SK-N-SH treated with all-trans-retinoic acid at 6 μM for 48 hours (cell line): ENCODE measurements around the gene INHBC.

Source experiments
- ATAC-seq: fragments of 200-7000 bp; cut with Tn5 transposase; 3 replicates; pipeline ENCODE4 v1.9.1; 2020; ENCODE audit warnings: mild to moderate bottlenecking, moderate library complexity
- ARNTL ChIP-seq: fragments of 450-650 bp; formaldehyde crosslinking; IDR thresholded peaks from 2 replicates; pipeline ENCODE4 v1.5.0; 2020; ENCODE audit warnings: low read depth, mild to moderate bottlenecking, moderate library complexity, borderline replicate concordance
- BACH2 ChIP-seq: fragments of 250-450 bp; sonication (Bioruptor Pico); IDR thresholded peaks from 2 replicates; pipeline ENCODE4 v1.9.0; 2021; ENCODE audit warnings: mild to moderate bottlenecking, borderline replicate concordance
- CSDC2 ChIP-seq: fragments of 250-450 bp; sonication (Bioruptor Pico); IDR thresholded peaks from 2 replicates; pipeline ENCODE4 v1.5.0; 2020; ENCODE audit warnings: mild to moderate bottlenecking, moderate library complexity
- ESRRG ChIP-seq: fragments of 250-450 bp; sonication (Bioruptor Pico); IDR thresholded peaks from 2 replicates; pipeline ENCODE4 v1.6.1; 2021; ENCODE audit warnings: mild to moderate bottlenecking
- GLIS3 ChIP-seq: fragments of 250-450 bp; sonication (Bioruptor Pico); IDR thresholded peaks from 2 replicates; pipeline ENCODE4 v1.5.0; 2020; ENCODE audit warnings: mild to moderate bottlenecking, moderate library complexity
- ISL1 ChIP-seq: fragments of 250-450 bp; sonication (Bioruptor Pico); IDR thresholded peaks from 2 replicates; pipeline ENCODE4 v2.1.2; 2022; ENCODE audit warnings: mild to moderate bottlenecking, moderate library complexity
- OSR1 ChIP-seq: fragments of 250-450 bp; sonication (Bioruptor Pico); IDR thresholded peaks from 2 replicates; pipeline ENCODE4 v1.8.0; 2022; ENCODE audit warnings: moderate library complexity, mild to moderate bottlenecking, inconsistent platforms
- PPARA ChIP-seq: fragments of 250-450 bp; sonication (Bioruptor Pico); IDR thresholded peaks from 2 replicates; pipeline ENCODE4 v1.5.0; 2020; ENCODE audit warnings: mild to moderate bottlenecking, borderline replicate concordance
- RARB ChIP-seq: fragments of 250-450 bp; sonication (Bioruptor Pico); IDR thresholded peaks from 2 replicates; pipeline ENCODE4 v1.8.0; 2021; ENCODE audit warnings: mild to moderate bottlenecking, moderate library complexity
- SNAI2 ChIP-seq: fragments of 250-450 bp; sonication (Bioruptor Pico); IDR thresholded peaks from 2 replicates; pipeline ENCODE4 v1.5.0; 2020; ENCODE audit warnings: mild to moderate bottlenecking, moderate library complexity
- TOX ChIP-seq: fragments of 250-450 bp; sonication (Bioruptor Pico); IDR thresholded peaks from 2 replicates; pipeline ENCODE4 v1.8.0; 2021; ENCODE audit warnings: mild to moderate bottlenecking, moderate library complexity, borderline replicate concordance
- ZC3H10 ChIP-seq: fragments of 250-450 bp; sonication (Bioruptor Pico); IDR thresholded peaks from 2 replicates; pipeline ENCODE4 v1.5.1; 2021; ENCODE audit warnings: mild to moderate bottlenecking, moderate library complexity
- ZFP3 ChIP-seq: fragments of 250-450 bp; sonication (Bioruptor Pico); IDR thresholded peaks from 2 replicates; pipeline ENCODE4 v1.5.0; 2020; ENCODE audit warnings: mild to moderate bottlenecking, moderate library complexity
- ZFP30 ChIP-seq: fragments of 450-650 bp; formaldehyde crosslinking; IDR thresholded peaks from 2 replicates; pipeline ENCODE4 v1.5.0; 2022; ENCODE audit warnings: mild to moderate bottlenecking, moderate library complexity
- ZNF70 ChIP-seq: fragments of 450-650 bp; formaldehyde crosslinking; IDR thresholded peaks from 2 replicates; pipeline ENCODE4 v1.5.0; 2020; ENCODE audit warnings: mild to moderate bottlenecking, moderate library complexity
- ZNF8 ChIP-seq: fragments of 450-650 bp; formaldehyde crosslinking; IDR thresholded peaks from 2 replicates; pipeline ENCODE4 v1.5.0; 2020; ENCODE audit warnings: mild to moderate bottlenecking, moderate library complexity
- TF ChIP-seq, protein P1 (sequence below): fragments of 250-450 bp; sonication (Bioruptor Pico); IDR thresholded peaks from 2 replicates; pipeline ENCODE4 v1.5.1; 2020; ENCODE audit warnings: low read depth, mild to moderate bottlenecking, moderate library complexity
- TF ChIP-seq, protein P2 (sequence below): fragments of 250-450 bp; sonication (Bioruptor Pico); IDR thresholded peaks from 2 replicates; pipeline ENCODE4 v1.8.0; 2020; ENCODE audit warnings: mild to moderate bottlenecking, moderate library complexity, borderline replicate concordance
- TF ChIP-seq, protein P3 (sequence below): fragments of 250-450 bp; sonication (Bioruptor Pico); IDR thresholded peaks from 2 replicates; pipeline ENCODE4 v1.5.1; 2021; ENCODE audit warnings: mild to moderate bottlenecking, moderate library complexity
- TF ChIP-seq, protein P4 (sequence below): fragments of 250-450 bp; sonication (Bioruptor Pico); IDR thresholded peaks from 2 replicates; pipeline ENCODE4 v1.5.0; 2020; ENCODE audit warnings: mild to moderate bottlenecking, moderate library complexity
- TF ChIP-seq, protein P5 (sequence below): fragments of 250-450 bp; sonication (Bioruptor Pico); IDR thresholded peaks from 2 replicates; pipeline ENCODE4 v1.8.0; 2021; ENCODE audit warnings: low read depth, mild to moderate bottlenecking, moderate library complexity, borderline replicate concordance

Gene INHBC

DNA sequence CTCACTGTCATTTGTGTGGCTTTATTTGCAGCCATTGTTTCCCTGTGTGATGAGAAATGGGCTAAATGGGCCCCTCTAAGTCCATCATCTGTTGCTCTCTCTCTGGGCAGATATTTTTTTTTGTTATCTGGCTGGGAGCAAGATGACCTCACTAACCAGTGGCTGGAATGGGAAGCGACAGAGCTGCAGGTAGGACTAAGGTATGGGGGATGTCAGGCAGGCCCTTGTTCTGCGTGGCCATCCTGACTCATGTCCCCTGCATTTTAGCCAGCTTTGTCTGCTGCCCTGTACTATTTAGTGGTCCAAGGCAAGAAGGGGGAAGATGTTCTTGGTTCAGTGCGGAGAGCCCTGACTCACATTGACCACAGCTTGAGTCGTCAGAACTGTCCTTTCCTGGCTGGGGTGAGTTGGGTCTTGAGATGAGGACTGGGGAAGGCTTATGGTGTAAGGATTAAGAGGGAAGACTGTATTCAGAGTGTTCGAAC lies 54.6 kb downstream of the INHBC start:
- ATAC-seq: no peak
- TF ChIP-seq ZNF70 (CRISPR knock-in tag) (no peak), ISL1 (CRISPR knock-in tag) (no peak), ARNTL (CRISPR knock-in tag) (no peak), ZNF8 (no peak), GLIS3 (CRISPR knock-in tag) (no peak), BACH2 (CRISPR knock-in tag) (no peak), ZC3H10 (CRISPR knock-in tag) (no peak), ZFP3 (CRISPR knock-in tag) (no peak), SNAI2 (CRISPR knock-in tag) (no peak), PPARA (CRISPR knock-in tag) (no peak), ESRRG (CRISPR knock-in tag) (no peak)
- TF ChIP-seq, protein P1, sequence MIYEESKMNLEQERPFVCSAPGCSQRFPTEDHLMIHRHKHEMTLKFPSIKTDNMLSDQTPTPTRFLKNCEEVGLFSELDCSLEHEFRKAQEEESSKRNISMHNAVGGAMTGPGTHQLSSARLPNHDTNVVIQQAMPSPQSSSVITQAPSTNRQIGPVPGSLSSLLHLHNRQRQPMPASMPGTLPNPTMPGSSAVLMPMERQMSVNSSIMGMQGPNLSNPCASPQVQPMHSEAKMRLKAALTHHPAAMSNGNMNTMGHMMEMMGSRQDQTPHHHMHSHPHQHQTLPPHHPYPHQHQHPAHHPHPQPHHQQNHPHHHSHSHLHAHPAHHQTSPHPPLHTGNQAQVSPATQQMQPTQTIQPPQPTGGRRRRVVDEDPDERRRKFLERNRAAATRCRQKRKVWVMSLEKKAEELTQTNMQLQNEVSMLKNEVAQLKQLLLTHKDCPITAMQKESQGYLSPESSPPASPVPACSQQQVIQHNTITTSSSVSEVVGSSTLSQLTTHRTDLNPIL (CRISPR knock-in tag): no peak
- TF ChIP-seq, protein P2, sequence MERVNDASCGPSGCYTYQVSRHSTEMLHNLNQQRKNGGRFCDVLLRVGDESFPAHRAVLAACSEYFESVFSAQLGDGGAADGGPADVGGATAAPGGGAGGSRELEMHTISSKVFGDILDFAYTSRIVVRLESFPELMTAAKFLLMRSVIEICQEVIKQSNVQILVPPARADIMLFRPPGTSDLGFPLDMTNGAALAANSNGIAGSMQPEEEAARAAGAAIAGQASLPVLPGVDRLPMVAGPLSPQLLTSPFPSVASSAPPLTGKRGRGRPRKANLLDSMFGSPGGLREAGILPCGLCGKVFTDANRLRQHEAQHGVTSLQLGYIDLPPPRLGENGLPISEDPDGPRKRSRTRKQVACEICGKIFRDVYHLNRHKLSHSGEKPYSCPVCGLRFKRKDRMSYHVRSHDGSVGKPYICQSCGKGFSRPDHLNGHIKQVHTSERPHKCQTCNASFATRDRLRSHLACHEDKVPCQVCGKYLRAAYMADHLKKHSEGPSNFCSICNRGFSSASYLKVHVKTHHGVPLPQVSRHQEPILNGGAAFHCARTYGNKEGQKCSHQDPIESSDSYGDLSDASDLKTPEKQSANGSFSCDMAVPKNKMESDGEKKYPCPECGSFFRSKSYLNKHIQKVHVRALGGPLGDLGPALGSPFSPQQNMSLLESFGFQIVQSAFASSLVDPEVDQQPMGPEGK: no peak
- TF ChIP-seq, protein P3, sequence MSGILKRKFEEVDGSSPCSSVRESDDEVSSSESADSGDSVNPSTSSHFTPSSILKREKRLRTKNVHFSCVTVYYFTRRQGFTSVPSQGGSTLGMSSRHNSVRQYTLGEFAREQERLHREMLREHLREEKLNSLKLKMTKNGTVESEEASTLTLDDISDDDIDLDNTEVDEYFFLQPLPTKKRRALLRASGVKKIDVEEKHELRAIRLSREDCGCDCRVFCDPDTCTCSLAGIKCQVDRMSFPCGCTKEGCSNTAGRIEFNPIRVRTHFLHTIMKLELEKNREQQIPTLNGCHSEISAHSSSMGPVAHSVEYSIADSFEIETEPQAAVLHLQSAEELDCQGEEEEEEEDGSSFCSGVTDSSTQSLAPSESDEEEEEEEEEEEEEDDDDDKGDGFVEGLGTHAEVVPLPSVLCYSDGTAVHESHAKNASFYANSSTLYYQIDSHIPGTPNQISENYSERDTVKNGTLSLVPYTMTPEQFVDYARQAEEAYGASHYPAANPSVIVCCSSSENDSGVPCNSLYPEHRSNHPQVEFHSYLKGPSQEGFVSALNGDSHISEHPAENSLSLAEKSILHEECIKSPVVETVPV (CRISPR knock-in tag): no peak

DNA sequence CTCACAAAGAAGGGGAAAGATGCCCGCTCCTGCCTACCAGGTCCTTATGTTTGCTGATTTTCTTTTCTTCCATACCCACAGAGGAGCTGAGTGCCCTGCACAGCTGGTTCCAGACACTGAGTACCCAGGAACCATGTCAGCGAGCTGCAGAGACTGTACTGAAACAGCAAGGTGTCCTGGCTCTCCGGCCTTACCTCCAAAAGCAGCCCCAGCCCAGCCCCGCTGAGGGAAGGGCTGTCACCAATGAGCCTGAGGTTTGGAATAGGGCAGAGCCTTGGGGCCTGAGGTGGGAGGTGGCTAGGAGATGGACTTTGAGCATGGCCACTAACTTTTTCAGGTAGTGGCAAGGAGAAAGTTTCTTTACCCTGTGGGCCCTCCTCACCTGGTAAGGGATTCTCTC lies 55.5 kb downstream of the INHBC start:
- no peak for ATAC-seq
- TF ChIP-seq RARB (CRISPR knock-in tag): no peak
- TF ChIP-seq, protein P2: no peak
- no peak for TF ChIP-seq CSDC2 (CRISPR knock-in tag)
- TF ChIP-seq ZNF8: no peak
- TF ChIP-seq GLIS3 (CRISPR knock-in tag): no peak
- no peak for TF ChIP-seq ESRRG (CRISPR knock-in tag)
- no peak for TF ChIP-seq PPARA (CRISPR knock-in tag)
- no peak for TF ChIP-seq ZFP3 (CRISPR knock-in tag)
- no peak for TF ChIP-seq TOX (CRISPR knock-in tag)
- no peak for TF ChIP-seq ZNF70 (CRISPR knock-in tag)
- no peak for TF ChIP-seq ARNTL (CRISPR knock-in tag)
- no peak for TF ChIP-seq ZFP30 (CRISPR knock-in tag)
- TF ChIP-seq, protein P1 (CRISPR knock-in tag): no peak
- TF ChIP-seq, protein P4, sequence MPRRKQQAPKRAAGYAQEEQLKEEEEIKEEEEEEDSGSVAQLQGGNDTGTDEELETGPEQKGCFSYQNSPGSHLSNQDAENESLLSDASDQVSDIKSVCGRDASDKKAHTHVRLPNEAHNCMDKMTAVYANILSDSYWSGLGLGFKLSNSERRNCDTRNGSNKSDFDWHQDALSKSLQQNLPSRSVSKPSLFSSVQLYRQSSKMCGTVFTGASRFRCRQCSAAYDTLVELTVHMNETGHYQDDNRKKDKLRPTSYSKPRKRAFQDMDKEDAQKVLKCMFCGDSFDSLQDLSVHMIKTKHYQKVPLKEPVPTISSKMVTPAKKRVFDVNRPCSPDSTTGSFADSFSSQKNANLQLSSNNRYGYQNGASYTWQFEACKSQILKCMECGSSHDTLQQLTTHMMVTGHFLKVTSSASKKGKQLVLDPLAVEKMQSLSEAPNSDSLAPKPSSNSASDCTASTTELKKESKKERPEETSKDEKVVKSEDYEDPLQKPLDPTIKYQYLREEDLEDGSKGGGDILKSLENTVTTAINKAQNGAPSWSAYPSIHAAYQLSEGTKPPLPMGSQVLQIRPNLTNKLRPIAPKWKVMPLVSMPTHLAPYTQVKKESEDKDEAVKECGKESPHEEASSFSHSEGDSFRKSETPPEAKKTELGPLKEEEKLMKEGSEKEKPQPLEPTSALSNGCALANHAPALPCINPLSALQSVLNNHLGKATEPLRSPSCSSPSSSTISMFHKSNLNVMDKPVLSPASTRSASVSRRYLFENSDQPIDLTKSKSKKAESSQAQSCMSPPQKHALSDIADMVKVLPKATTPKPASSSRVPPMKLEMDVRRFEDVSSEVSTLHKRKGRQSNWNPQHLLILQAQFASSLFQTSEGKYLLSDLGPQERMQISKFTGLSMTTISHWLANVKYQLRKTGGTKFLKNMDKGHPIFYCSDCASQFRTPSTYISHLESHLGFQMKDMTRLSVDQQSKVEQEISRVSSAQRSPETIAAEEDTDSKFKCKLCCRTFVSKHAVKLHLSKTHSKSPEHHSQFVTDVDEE (CRISPR knock-in tag): no peak
- TF ChIP-seq OSR1: no peak
- TF ChIP-seq, protein P5, sequence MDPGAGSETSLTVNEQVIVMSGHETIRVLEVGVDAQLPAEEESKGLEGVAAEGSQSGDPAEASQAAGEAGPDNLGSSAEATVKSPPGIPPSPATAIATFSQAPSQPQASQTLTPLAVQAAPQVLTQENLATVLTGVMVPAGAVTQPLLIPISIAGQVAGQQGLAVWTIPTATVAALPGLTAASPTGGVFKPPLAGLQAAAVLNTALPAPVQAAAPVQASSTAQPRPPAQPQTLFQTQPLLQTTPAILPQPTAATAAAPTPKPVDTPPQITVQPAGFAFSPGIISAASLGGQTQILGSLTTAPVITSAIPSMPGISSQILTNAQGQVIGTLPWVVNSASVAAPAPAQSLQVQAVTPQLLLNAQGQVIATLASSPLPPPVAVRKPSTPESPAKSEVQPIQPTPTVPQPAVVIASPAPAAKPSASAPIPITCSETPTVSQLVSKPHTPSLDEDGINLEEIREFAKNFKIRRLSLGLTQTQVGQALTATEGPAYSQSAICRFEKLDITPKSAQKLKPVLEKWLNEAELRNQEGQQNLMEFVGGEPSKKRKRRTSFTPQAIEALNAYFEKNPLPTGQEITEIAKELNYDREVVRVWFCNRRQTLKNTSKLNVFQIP (CRISPR knock-in tag): no peak
